AML-193 (cell line): ENCODE measurements around the gene ADRA2A.
A peak's percentile ranks its signal among the peaks of the same experiment; 100 is the strongest.

Source experiments
- DNase-seq, 2 experiments: peaks; one replicate each; lab custom pipeline; 2025; lab: John Stamatoyannopoulos, UW

ADRA2A gene

GRCh38 chr10:111109501-111110242, 32.8 kb downstream of the ADRA2A start:
- no peak for DNase-seq

- no peak for DNase-seq
Observed at GRCh38 chr10:111110771-111111170, 33.9 kb downstream of the ADRA2A start.

- DNase-seq, result no peak
Observed at GRCh38 chr10:111112333-111112732, 35.5 kb downstream of the ADRA2A start.

DNA sequence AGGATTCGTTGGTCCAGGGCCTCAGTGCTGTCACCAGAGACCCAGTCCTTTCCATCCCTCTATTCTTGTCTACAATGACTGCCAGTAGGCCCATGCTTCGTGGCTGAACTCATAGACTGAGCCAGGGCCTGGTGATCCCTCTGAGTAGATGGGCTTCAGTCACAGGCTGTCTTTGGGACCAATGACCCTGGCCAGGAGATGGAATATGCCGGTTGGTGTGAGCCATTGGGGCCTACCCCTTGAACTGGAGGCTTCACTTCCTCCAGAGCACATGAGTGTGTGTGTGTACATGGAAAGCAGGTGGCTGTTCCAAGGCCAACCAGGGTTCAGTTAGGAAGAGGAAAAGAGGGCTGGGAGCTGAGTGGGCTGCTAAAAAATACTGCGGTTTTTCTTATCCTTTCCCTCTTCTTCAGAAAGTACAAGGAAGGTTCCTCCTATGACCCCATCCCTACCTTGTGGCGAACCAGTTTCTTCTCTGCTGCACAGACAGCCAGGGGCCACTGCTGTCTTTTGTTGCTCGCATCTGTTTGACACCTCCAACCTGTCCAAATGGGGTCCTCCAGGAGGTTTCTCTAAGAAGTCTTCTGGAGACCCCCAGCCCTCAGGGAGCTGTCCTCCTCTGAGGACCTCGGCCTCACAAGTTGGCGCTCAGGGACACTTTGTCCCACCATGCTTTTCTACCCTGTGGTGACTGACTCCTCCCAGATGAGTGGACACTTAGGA, 36.6 kb downstream of the ADRA2A start:
- DNase-seq, result no peak

GRCh38 chr10:111113961-111114757, 37.3 kb downstream of the ADRA2A start:
- DNase-seq, result no peak

DNA sequence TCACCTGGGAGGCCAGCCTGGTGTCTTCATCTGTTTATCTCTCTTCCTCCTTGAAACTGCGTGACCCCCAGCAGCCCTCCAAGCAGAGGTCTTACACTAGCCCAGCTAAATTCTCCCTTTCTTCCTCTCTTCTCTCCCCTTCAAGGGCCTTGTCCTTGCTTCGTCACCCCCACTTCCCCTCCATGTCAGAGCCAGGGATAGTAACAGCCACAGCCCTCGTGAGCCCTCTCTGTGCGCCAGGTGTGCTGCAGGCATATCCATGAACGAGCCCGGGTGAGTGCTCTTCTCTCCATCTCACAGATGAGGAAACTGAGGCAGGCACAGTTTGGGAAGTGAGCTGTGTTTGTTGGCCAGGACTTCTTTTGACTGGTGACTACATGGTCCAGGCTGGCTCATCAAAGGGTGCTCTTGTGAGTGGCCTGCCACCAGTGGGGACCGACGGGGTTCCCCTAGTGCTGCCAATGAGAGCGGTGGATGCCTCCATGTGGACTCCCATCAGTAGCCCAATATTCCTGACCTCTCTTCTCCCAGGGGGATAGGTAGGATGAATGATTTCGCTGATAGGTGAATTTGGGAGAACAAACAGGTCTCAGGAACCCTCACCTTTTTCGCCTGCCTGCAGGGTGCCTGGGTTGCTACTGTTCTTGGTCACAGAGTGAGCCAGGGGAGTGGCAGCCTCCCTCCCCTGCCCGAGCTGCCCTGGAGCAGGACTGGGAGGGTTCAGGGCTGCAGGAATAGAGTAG, 38.1 kb downstream of the ADRA2A start:
- no peak for DNase-seq

- DNase-seq, result no peak
Observed at GRCh38 chr10:111116211-111116610, 39.4 kb downstream of the ADRA2A start.

- DNase-seq, result no peak
Observed at GRCh38 chr10:111116762-111117445, 40.1 kb downstream of the ADRA2A start.

DNA sequence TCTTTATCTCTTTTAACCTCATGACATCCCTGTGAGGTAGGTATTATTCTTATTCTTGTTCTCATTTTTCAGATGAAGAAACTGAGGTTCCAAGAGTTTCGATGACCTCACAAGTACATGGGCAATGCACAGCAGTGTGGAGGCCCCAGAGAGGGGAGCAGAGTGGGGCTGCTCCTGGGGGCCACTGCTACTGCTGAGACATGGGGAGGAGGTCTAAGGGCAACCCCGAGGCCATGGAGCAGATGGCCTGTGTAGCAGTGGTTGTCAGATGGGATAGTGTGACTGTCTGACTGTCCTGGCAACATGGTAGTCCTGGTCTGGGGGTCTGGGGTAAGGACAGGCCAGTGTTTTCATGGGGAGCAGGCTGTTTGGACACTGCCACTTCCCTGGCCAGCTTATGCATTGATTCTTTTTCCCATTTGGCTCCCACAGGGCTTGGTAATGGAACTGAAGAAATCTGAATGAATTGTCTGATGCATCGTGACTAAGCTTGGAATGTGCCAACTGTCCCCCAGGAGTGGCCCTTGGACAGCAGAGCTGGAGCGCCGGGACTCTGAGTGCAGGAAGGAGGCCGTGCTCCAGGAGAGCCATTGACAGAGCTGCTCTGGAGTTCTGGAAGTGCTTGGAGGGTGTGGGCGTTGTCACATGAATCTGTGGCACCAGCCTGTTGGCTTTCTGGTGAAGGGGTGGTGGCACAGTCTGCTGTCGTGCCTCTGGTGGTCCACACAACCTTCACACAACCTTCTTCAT, 40.9 kb downstream of the ADRA2A start:
- DNase-seq, result no peak

GRCh38 chr10:111118758-111119157, 41.9 kb downstream of the ADRA2A start:
- no peak for DNase-seq

DNA sequence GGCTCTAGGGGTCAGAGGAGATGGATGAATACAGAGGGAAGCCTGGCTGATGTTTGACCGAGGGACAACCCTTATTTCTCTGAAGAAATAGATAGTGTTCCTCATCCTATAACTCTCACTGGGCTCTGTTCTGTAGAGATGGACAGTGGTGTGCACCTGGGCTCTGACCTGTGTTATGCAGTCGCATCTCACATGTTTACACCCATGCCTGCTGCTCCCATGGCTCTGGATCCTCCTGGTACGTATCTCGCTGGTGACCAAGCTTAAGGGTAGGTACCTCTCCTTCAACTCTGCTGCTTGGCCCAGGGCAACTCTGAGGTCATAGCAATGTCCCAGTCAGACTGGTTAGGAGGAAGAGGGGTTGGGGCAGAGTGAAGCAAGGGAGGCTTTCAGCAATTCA, 42.8 kb downstream of the ADRA2A start:
- DNase-seq, result no peak

- no peak for DNase-seq
Observed at GRCh38 chr10:111122127-111122526, 45.3 kb downstream of the ADRA2A start.

DNA sequence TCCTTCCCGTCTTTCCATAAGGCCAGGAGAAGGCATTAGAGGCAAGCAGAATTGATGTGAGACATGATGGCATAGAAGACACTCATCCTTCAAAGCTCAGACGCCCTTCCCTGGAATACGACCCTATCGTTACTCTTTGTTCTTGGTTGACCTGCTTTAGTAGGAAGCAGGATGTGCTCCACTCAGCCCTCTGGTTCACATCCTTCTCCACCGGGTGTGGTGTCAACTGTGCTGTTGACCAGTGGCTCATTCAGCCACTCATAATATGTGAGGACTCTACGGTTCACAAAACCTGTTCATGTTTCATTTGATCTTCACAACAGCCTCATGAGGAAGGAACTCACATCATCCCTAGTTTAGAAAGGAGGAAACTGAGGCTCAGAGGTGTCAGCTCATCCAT, 47.1 kb downstream of the ADRA2A start:
- DNase-seq, result no peak

GRCh38 chr10:111125102-111125501, 48.3 kb downstream of the ADRA2A start:
- no peak for DNase-seq

- no peak for DNase-seq
Observed at GRCh38 chr10:111126077-111126476, 49.2 kb downstream of the ADRA2A start.

- DNase-seq, result no peak
Observed at GRCh38 chr10:111127081-111127848, 50.4 kb downstream of the ADRA2A start.

- peak in 1 of 2 experiments; percentile 7 for DNase-seq
Observed at GRCh38 chr10:111128331-111129180, 51.7 kb downstream of the ADRA2A start.

DNA sequence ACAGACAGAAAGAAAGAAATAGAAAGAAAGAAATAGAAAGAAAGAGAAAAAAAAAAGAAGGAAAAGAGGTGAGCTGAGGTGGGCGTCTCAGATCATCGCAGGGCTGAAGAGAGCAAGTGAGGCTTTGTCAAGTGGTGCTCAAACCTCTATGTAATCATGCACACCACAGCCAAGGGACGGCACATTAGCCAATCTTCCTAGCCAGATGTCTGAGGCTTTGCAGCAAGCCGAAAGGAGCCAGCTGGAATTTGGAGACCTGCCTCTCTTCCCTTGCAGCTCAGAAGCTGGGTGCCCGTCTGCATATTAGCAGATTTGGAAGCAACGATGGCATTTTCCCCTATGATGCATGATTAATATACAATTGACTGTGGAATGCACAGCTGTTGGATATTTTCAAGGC, 52.5 kb downstream of the ADRA2A start:
- DNase-seq, result no peak

DNA sequence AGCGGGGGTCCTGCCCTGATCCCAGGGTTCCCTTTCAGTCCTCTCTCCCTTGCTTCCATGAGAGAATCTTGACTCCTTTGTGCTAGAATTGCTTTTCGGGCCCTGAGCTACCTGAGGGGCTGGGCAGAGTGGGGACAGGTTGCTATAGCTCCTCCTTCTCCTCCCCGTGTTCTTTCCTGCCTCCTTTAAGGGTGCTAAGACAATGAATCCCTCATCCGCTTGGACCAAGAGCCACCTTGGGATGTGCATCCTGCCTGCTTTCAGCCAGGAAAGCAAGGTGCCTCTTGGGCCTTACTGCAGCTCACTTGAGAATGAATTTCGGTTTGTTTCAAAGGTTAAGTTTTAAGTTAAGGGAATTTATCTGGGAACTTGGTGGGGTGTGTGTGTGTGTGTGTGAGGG, 53.6 kb downstream of the ADRA2A start:
- no peak for DNase-seq
